HPDE6-E6E7 (cell line): Measurements from ENCODE around the gene CDX2.

ENCODE experiments used
- DNase-seq: peaks from one replicate; pipeline ENCODE4 v3.0.0; 2011; ENCODE audit warnings: missing footprints; ENCODE audit errors: extremely low spot score

CDX2 gene

GRCh38 chr13:27928805-27929753 is 40.0 kb downstream of the CDX2 start:
- no peak for DNase-seq

GRCh38 chr13:27928353-27928804 is 40.7 kb downstream of the CDX2 start:
- no peak for DNase-seq

GRCh38 chr13:27927444-27928352 is 41.4 kb downstream of the CDX2 start:
- DNase-seq = no peak

- no peak for DNase-seq
Measured at GRCh38 chr13:27926644-27927434, 42.3 kb downstream of the CDX2 start.

GRCh38 chr13:27925220-27925991 is 43.7 kb downstream of the CDX2 start:
- DNase-seq = no peak

GRCh38 chr13:27924529-27925141 is 44.5 kb downstream of the CDX2 start:
- DNase-seq = no peak

- DNase-seq = no peak
Measured at GRCh38 chr13:27923794-27924528, 45.2 kb downstream of the CDX2 start.

- no peak for DNase-seq
Measured at GRCh38 chr13:27922883-27923612, 46.1 kb downstream of the CDX2 start.

GRCh38 chr13:27921961-27922882 is 46.9 kb downstream of the CDX2 start:
- no peak for DNase-seq

- DNase-seq = no peak
Measured at GRCh38 chr13:27921421-27921960, 47.6 kb downstream of the CDX2 start.

GRCh38 chr13:27920677-27921420 is 48.3 kb downstream of the CDX2 start:
- no peak for DNase-seq

- DNase-seq = no peak
Measured at GRCh38 chr13:27919934-27920676, 49.0 kb downstream of the CDX2 start, which contains the start of gene PDX1. Gene PDX1, plus strand, starts transcription at chr13:27920000. Its CDS starts 139 bp downstream, at chr13:27920139.

- no peak for DNase-seq
Measured at GRCh38 chr13:27919659-27919933, 49.5 kb downstream of the CDX2 start.

GRCh38 chr13:27918918-27919658 is 50.0 kb downstream of the CDX2 start:
- DNase-seq = no peak
